HG03108 (cell line): Measurements from ENCODE around the gene CCDC107.
A peak's percentile ranks its signal among the peaks of the same experiment; 100 is the strongest.
"Not testable (repeated sequence)": the region's sequence is repeated elsewhere in the genome, so short reads cannot be mapped to it uniquely, and the experiment has no call there.

ENCODE experiments used
- ATAC-seq: cut with Tn5 transposase; IDR thresholded peaks from one replicate; pipeline ENCODE4 v1.9.1; 2021; ENCODE audit warnings: moderate library complexity; ENCODE audit not compliant: unreplicated experiment

The CCDC107 gene

DNA sequence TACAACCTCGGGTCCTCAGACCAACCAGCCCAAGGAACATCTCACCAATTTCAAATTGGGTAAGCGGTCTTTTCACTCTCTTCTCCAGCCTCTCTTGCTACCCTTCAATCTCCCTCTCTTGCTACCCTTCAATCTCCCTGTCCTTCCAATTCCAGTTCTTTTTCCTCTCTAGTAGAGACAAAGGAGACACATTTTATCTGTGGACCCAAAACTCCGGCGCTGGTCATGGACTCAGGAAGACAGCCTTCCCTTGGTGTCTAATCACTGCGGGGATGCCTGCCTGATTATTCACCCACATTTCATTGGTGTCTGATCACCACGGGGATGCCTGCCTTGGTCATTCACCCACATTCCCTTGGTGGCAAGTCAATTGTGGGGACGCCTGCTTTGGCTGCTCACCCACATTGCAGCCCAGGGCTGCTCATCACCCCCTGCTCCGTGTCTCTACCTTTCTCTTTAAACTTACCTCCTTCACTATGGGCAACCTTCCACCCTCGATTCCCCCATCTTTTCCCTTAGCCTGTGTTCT is 20.6 kb upstream of the CCDC107 start:
- ATAC-seq, result not testable (repeated sequence)

GRCh38 chr9:35638751-35639150 is 19.3 kb upstream of the CCDC107 start:
- ATAC-seq, result not testable (repeated sequence)

GRCh38 chr9:35639225-35639624 is 18.9 kb upstream of the CCDC107 start:
- ATAC-seq, result not testable (repeated sequence)

- no peak for ATAC-seq
Measured at GRCh38 chr9:35639631-35640030, 18.5 kb upstream of the CCDC107 start.

DNA sequence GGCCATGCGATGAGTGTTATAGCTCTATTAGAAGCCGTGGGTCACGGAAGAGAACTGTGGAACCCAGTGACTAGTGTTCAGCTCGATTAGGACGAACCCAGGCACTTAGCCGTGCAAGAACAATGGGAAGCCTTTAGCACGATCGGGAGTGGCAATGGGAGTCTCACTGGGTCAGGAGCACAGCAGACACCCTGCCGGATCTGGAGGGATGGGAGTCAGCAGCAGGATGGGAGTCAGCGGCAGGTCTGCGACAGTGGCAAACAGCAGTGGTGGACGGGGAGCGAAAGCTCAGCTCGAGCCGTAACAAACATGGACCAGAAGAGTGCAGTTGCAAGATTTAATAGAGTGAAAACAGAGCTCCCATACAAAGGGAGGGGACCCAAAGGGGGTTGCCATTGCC is 17.7 kb upstream of the CCDC107 start:
- not testable (repeated sequence) for ATAC-seq

DNA sequence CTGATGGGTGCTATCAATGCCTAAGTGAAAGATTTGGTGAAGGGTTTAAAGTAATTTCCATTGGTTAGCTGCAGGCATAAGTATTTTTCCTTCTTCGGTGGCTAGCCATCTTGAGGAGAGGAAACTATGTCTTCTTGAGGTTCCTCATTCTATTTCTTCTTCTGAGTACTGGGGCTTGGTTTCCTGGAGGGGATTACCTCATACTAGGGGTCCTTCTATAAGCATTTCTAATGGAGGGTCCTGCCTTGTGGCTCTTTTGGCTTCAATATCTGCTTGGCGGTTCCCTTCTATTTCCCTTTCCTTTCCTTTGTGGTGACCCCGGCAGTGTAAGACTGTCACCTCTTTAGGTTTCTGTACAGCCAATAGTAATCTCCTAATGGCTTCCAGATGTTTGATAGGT is 16.6 kb upstream of the CCDC107 start:
- not testable (repeated sequence) for ATAC-seq

DNA sequence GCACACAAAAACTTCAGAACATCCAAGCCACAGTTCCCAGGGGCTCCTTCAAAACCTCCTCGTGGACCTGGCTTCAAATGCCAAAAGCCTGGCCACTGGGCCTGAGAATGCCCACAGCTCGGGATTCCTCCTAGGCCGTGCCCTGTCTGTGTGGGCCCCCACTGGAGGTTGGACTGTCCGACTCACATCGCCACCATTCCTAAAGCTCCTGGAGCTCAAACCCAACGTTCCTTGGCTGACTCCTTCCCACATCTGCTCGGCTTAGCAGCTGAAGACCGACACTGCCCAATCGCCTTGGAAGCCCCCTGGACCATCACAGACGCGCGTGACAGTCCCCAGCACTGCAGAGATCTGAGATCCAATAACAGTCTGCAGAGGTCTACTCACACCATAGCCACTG is 15.0 kb upstream of the CCDC107 start:
- no peak for ATAC-seq

GRCh38 chr9:35645736-35646135 is 12.4 kb upstream of the CCDC107 start:
- not testable (repeated sequence) for ATAC-seq

- peak; percentile 0 for ATAC-seq
Measured at GRCh38 chr9:35646153-35646532, 11.9 kb upstream of the CCDC107 start.

GRCh38 chr9:35646533-35647265 is 11.4 kb upstream of the CCDC107 start:
- ATAC-seq, result peak; percentile 83

- ATAC-seq, result no peak
Measured at GRCh38 chr9:35649431-35650340, 8.4 kb upstream of the CCDC107 start.

GRCh38 chr9:35650341-35651158 is 7.5 kb upstream of the CCDC107 start, which contains the start of gene SIT1:
SIT1 (minus strand) TSS chr9:35650931; CDS start chr9:35650853, 78 bp downstream.
- no peak for ATAC-seq

DNA sequence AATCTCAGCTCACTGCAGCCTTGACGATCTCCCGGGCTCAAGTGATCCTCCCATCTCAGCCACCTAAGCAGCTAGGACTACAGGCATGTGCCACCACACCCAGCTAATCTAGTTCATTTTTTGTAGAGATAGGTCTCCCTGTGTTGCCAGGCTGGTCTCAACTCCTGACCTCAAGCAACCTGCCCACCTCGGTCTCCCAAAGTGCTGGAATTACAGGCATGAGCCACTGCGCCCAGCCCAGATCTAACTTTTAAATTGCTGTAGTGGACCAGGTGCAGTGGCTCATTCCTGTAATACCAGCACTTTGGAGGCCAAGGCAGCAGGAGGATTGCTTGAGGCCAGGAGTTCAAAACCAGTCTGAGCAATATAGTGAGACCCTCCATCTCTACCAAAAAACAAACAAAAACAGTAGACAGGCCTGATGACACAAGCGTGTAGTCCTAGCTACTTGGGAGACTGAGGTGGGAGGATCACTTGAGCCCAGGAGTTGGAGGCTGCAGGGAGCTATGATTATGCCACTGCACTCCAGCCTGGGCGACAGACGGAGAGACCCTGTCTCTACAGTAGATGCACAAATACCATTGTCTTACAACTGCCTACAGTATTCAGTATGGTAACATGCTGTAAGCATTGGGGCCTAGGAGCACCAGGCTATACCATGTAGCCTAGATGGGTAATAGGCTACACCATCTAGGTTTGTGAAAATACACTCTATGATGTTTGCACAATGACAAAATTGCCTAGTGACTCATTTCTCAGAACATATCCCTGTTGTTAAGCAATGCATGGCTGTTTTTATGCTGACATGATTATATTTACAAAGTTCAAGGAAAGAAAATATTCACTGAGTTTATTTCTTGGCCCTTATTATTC is 5.9 kb upstream of the CCDC107 start:
- ATAC-seq, result no peak

GRCh38 chr9:35652829-35653209 is 5.3 kb upstream of the CCDC107 start:
- no peak for ATAC-seq

DNA sequence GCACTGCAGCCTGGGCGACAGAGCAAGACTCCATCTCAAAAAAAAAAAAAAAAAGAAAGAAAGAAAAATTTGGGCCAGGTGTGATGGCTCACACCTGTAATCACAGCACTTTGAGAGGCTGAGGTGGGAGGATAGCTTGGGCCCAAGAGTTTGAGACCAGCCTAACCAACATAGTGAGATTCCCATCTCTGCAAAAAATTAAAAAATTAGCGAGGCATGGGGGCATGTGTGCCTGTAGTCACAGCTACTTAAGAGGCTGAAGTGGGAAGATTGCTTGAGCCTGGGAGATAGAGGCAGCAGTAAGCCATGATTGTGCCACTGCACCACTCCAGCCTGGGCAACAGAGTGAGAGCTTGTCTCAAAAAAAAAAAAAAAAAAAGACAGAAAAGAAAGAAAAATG is 4.5 kb upstream of the CCDC107 start:
- ATAC-seq, result no peak

DNA sequence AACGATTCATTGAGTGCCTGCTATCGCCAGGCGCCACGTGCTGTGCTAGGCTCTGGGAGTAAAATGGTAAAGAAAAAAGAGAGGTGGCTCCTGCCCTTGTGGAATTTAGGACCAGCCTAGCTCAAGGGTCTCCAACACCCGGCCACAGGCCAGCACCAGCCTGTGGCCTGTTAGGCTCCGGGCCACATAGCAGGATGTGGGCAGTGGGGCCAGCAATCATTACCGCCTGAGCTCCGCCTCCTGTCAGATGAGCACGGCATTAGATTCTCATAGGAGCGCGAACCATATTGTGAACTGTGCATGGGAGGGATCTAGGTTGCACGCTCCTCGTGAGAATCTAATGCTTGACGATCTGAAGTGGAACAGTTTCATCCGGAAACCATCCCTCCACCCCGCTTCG is 1.7 kb upstream of the CCDC107 start:
- ATAC-seq, result no peak

GRCh38 chr9:35656831-35657545 is 1.1 kb upstream of the CCDC107 start:
- ATAC-seq, result no peak

DNA sequence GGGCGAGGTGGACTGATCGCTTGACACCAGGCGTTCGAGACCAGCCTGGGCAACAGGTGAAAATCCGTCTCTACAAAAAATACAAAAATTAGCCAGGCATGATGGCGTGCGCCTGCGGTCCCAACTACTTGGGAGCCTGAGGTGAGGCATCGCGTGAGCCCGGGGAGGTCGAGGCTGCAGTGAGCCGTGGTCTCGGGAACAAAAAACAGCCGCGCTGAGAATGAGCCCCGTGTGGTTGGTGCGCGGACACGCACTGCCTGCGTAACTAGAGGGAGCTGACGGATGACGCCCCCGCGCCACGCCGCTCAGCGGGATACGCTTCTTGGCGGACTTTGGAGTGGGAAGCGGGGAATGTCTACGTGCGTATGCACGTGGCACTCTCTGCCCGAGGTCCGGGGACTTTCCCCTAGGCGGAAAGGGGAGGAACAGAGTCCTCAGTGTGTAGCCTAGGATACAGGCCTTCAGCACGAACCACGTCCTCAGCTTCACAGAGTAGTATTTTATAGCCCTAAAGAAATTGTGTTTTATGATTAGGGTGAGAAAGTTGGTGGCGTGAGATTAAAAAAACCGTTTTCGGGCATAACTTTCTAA is 451 bp upstream of the CCDC107 start, which contains the start of gene RMRP:
TSS of gene RMRP (minus strand) at position 474 of the 591 bp plus-strand sequence.
- ATAC-seq, result peak; percentile 92

GRCh38 chr9:35658968-35659220 is 802 bp downstream of the CCDC107 start:
- no peak for ATAC-seq
